AG08396 (cell line): ENCODE results near the gene ZAR1.
"Not testable (repeated sequence)": the region's sequence is repeated elsewhere in the genome, so short reads cannot be mapped to it uniquely, and the experiment has no call there.

Experiments
- DNase-seq: peaks from one replicate; pipeline ENCODE4 v3.0.0; 2012; ENCODE audit warnings: low spot score, mixed read lengths

Gene ZAR1, protein sequence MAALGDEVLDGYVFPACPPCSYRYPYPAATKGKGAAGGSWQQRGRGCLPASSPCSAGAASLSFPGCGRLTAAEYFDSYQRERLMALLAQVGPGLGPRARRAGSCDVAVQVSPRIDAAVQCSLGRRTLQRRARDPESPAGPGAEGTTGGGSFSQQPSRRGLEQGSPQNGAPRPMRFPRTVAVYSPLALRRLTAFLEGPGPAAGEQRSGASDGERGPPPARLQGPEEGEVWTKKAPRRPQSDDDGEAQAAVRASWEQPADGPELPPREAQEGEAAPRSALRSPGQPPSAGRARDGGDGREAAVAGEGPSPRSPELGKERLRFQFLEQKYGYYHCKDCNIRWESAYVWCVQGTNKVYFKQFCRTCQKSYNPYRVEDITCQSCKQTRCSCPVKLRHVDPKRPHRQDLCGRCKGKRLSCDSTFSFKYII

GRCh38 chr4:48490012-48490679 lies at the start of gene ZAR1:
ZAR1 (plus strand) TSS chr4:48490252; CDS start chr4:48490292, 40 bp downstream.
- DNase-seq = no peak

DNA sequence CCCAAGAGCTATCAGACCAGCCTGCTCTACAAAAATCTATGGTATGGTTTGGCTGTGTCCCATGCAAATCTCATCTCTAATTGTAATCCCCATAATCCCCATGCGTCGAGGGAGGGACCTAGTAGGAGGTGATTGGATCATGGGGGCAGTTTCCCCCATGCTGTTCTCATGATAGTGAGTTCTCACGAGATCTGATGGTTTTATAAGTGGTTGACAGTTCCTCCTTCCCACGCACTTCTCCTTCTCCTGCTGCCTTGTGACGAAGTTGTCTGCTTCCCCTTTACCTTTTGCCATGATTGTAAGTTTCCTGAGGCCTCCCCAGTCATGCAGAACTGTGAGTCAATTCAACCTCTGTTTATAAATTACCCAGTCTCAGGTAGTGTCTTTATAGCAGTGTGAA lies 49.1 kb upstream of the ZAR1 start:
- not testable (repeated sequence) for DNase-seq

GRCh38 chr4:48445704-48446103 lies 44.3 kb upstream of the ZAR1 start:
- DNase-seq = no peak

DNA sequence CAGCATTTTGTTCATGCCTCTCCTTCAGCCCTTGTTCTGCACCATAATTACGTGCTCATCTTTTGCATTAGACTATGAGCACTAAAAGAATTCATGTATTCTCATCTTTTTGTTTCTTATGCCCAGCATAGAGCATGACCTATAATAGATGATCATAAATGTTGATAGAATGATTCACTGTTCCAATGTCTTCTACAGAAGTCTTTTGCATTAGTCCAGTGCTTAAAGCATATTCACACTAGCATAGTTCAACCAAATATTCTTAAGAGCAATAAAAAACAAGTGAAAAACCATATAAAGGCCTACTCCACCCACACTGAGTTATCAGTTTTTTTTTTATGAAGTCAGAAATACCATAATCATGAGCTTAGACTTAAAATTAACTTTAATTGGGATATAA lies 43.4 kb upstream of the ZAR1 start:
- DNase-seq = no peak

- no peak for DNase-seq
These were observed 40.9 kb upstream of the ZAR1 start for GRCh38 chr4:48449151-48449550.

DNA sequence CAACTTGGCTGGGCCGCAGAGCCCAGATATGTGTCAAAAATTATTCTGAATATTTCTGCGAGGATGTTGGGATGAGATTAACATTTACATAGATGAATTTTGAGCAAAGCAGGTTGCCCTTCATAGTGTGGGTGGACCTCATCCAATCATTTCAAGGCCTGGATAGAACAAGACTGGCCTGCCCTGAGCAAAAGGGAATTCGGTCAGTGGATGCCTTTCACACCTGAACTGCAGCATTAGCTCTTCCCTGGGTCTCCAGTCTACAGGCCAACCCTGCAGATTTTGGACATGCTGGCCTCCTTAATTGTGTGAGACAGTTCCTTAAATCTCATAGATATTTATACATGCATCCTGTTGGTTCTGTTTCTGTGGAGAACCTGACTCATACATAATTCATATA lies 39.3 kb upstream of the ZAR1 start:
- DNase-seq = no peak

- not testable (repeated sequence) for DNase-seq
These were observed 38.4 kb upstream of the ZAR1 start for GRCh38 chr4:48451656-48452055.

DNA sequence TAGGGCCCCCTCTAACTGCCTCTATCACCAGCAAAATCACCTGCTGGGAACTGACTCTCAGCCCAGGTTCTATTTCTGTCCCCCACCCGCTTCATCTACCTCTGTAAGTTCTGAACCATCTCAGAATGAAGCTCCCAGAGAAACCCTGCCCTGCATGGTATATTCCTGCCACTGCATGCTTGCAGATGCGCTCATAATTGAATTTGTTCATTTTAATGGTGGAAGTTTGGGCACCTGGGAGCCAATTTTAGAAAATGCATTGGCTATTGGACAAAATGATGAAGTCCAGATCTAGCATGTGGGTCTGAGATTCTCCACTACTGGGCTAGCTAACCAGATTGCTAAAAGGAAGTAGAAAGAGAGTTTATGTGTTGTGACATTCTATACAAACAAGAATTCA lies 35.5 kb upstream of the ZAR1 start:
- DNase-seq = no peak

DNA sequence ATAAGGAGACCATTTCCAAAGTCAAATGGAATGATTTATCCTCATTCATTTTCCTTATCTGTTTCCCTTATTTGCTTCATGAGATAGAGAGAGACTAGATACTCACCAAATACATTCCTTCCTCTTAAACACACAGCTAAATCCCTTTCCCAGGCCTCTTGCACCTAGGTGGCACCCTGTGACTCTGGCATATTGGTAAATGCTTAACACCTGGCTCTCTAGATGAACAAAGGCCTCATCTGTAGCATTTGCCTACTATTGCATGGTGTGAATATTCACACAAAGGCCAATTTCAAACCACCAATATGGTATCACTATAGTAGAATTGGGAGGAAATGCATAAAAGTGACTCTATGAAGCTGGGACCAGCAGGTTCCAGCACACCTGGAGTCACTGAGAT lies 29.1 kb upstream of the ZAR1 start:
- no peak for DNase-seq

GRCh38 chr4:48462363-48462762 lies 27.7 kb upstream of the ZAR1 start:
- no peak for DNase-seq

DNA sequence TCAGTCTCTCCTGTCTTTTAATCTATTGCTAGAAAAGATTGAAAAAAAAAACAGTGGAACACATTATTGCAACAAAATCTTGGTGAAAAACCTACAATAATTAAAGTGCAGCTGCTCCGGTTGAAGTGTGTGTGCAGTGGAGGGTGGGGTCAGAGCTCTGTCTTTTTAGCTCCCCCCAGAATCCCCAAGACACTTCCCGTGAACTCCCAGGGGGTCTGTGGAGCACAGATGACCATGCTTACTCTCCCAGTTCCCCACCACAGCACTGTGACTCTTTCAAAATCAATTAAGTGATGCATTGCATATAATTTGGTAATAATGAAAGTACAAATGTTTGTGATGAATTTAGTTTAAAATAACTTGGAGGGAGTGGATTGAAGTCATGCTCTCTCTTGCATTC lies 22.6 kb upstream of the ZAR1 start:
- DNase-seq = no peak

DNA sequence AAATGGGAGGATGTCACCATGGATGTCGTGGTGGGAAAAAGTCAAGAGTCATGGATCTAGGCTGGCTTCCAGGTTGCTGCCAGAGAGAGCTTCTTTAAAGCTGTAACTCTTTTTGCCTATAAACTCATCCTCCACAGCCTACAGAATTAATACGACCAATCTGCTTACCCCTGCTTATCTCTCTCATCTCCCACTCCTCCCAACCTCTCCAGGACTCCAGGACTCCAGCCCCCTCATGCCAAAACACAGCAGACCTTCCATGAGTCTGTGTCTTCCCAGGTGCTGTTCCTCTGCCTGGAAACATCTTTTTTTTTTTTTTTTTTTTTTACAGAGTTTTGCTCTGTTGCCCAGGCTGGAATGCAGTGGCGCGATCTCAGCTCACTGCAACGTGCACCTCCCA lies 22.2 kb upstream of the ZAR1 start:
- no peak for DNase-seq

DNA sequence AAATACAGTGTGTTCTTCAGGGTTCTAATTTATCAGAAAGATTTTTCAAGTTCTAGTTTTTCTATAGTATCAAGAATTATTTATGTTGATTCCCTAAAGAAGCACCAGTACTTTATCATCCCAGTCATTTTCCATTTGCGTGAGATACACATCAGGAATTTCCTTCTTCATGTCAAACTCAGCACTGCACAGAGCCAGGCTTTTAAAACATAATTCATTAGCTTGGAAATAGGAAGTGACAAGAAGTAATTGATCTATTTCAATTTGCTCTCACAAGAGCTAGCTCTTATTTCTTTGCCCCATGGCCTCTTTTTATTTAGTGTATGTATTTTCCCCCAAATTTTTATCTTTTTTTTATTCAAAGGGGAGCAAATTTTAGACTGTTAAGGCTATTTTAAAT lies 19.9 kb upstream of the ZAR1 start:
- DNase-seq = no peak

- no peak for DNase-seq
These were observed 19.5 kb upstream of the ZAR1 start for GRCh38 chr4:48470570-48470969.

DNA sequence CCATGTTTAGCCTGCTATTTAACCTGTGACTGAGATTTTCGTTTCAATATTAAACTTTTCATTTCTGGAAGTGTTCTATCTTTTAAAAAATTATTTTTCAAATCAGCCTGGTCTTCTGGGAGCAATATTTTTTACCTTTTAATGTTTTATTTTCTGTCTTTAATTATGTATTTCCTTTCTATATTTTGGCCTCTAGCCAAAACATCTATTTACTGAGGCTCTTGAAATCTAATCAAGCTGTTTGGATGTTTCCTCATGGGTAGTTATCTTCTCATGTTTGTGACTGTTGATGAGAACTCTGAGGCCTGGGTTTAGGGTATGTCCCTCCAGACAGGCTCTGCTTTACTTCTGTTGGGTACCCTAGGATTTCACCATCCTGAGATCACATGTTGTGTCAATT lies 17.3 kb upstream of the ZAR1 start:
- no peak for DNase-seq

DNA sequence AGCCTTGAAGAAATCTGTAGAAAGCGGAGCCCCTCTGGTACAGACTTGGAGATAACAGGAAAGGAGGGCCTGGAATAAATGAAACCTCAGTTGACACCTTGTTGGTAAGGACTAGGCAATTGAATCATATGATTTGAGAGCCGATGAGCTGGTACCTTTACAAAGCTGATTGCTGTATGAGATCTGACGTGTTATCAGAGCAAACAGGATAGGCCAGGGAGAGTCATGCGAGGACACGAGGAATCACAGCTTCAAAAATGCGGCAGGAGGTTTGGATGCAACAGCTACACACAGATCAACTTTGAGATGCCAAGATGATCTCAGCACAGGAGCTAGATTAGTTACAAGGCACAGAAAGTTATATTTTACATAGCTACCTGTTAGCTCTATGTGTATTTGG lies 14.3 kb upstream of the ZAR1 start:
- no peak for DNase-seq

- no peak for DNase-seq
These were observed 11.8 kb upstream of the ZAR1 start for GRCh38 chr4:48478273-48478672.

GRCh38 chr4:48481581-48481980 lies 8.5 kb upstream of the ZAR1 start:
- DNase-seq = no peak

DNA sequence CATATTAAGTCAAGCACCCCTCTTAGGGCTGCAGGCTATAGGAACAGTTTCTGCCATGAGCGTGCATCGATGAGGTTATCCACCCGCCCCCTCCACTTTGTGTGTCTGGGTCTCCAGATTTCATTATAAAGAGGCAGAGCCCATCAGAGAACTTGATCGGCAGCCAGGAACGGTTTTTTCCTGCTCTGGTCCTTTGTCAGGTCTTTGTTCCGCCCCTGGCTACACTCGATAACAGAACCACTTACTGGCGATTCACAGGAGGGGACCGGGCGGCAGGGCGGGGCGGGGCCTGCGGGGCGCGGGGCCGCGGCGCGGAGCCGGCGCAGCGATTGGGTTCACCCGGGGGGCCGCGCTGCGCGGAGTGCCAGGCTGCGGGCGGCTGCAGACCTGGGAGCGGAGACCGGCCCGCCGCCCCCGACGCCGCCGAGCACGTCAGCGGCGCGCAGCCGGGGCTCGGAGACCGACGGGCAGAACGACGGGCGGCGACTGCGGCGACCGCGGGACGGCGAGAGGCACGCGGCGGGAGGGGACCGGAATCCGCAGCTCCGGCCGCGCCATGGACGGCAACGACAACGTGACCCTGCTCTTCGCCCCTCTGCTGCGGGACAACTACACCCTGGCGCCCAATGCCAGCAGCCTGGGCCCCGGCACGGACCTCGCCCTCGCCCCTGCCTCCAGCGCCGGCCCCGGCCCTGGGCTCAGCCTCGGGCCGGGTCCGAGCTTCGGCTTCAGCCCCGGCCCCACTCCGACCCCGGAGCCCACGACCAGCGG lies 6.9 kb upstream of the ZAR1 start, which contains the start of gene SLC10A4:
Gene SLC10A4, plus strand, starts transcription at position 338 of the 771 bp plus-strand sequence. Its CDS starts 219 bp downstream, at position 557.
- no peak for DNase-seq

GRCh38 chr4:48483777-48484493 lies 6.1 kb upstream of the ZAR1 start:
- DNase-seq = no peak

DNA sequence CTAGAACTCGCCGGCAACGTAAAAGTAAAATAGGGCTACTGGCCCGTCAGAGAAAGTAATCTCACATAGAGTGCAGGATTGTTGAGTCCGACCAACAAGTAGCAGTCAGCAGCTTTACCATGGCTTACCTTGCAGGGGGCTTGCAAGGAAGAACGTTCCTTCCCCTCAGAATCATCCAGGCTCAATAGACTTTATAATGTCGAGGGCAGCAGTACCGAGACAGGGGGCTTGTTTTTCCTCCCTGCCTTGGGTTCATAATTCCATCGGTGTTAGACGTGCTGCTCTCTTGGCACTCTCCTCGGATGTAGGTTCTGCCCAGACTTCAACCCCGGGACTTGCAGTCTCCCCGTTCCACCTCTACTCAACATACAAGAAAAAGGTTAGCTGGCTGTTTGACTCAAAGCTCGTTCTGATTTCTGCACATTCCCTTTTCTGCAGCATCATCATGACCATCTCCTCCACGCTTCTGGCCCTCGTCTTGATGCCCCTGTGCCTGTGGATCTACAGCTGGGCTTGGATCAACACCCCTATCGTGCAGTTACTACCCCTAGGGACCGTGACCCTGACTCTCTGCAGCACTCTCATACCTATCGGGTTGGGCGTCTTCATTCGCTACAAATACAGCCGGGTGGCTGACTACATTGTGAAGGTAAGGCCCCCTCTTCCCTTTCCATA lies 5.4 kb upstream of the ZAR1 start:
- DNase-seq = no peak

- no peak for DNase-seq
These were observed 405 bp upstream of the ZAR1 start for GRCh38 chr4:48489683-48490011.
